Hepatocyte (in vitro differentiated cells): ENCODE data around the gene SUPT3H.

Experiments used
- EZH2phosphoT487 ChIP-seq: fragments of 200-600 bp; sonication (generic); IDR thresholded peaks from one replicate; pipeline ENCODE4 v1.6.1; 2018; ENCODE audit warnings: antibody characterized with exemption, mild to moderate bottlenecking, low read depth, moderate library complexity; ENCODE audit not compliant: unreplicated experiment, severe bottlenecking
- TF ChIP-seq, protein P1 (sequence below): fragments of 200-600 bp; sonication (generic); IDR thresholded peaks from 2 replicates; pipeline ENCODE4 v1.5.1; 2016; ENCODE audit warnings: antibody characterized with exemption, mild to moderate bottlenecking; ENCODE audit not compliant: poor library complexity

GRCh38 chr6:45076217-45076930 is 301.4 kb downstream of the SUPT3H start:
- TF ChIP-seq, protein P1, sequence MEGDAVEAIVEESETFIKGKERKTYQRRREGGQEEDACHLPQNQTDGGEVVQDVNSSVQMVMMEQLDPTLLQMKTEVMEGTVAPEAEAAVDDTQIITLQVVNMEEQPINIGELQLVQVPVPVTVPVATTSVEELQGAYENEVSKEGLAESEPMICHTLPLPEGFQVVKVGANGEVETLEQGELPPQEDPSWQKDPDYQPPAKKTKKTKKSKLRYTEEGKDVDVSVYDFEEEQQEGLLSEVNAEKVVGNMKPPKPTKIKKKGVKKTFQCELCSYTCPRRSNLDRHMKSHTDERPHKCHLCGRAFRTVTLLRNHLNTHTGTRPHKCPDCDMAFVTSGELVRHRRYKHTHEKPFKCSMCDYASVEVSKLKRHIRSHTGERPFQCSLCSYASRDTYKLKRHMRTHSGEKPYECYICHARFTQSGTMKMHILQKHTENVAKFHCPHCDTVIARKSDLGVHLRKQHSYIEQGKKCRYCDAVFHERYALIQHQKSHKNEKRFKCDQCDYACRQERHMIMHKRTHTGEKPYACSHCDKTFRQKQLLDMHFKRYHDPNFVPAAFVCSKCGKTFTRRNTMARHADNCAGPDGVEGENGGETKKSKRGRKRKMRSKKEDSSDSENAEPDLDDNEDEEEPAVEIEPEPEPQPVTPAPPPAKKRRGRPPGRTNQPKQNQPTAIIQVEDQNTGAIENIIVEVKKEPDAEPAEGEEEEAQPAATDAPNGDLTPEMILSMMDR = no peak
- no peak for TF ChIP-seq EZH2phosphoT487
